ENCODE measurements around the gene ZNF786.

DNA sequence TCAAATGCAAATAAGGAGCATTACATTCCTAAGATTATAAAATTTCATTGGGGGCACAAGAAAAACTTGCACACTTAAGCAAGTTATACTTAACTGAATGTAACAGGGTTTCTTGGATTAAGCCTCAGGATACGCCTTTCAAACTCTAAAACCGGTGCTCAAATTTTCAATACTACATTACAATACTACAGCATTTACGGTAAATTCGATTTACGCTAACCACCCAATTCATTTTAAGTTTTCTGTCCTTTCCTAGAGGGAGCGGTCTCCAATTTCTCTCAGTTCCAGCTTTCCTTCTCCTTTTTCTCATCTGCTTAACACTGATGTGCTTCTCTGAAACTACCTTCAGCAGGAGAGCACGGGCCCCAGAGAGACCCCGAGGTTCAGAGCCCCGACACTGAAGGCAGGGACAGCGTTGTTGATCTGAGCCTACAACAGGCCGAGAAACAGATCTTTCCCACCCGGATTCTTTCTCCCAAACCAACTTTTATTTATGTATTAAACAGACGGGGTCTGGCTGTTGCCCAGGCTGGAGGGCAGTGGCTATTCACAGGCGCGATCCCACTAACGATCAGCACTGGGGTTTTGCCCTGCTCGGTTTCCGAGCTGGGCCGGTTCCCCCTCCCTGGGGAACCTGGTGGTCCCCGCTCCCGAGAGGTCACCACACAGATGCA lies 34.8 kb upstream of the ZNF786 start:
- TF ChIP-seq, protein P1, sequence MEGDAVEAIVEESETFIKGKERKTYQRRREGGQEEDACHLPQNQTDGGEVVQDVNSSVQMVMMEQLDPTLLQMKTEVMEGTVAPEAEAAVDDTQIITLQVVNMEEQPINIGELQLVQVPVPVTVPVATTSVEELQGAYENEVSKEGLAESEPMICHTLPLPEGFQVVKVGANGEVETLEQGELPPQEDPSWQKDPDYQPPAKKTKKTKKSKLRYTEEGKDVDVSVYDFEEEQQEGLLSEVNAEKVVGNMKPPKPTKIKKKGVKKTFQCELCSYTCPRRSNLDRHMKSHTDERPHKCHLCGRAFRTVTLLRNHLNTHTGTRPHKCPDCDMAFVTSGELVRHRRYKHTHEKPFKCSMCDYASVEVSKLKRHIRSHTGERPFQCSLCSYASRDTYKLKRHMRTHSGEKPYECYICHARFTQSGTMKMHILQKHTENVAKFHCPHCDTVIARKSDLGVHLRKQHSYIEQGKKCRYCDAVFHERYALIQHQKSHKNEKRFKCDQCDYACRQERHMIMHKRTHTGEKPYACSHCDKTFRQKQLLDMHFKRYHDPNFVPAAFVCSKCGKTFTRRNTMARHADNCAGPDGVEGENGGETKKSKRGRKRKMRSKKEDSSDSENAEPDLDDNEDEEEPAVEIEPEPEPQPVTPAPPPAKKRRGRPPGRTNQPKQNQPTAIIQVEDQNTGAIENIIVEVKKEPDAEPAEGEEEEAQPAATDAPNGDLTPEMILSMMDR (IDR thresholded peaks at IDR 0.05) = no peak
- TF ChIP-seq POLR2A (IDR thresholded peaks at IDR 0.05) = no peak
